Measurements from ENCODE around the gene EPHB2.

Gene EPHB2

DNA sequence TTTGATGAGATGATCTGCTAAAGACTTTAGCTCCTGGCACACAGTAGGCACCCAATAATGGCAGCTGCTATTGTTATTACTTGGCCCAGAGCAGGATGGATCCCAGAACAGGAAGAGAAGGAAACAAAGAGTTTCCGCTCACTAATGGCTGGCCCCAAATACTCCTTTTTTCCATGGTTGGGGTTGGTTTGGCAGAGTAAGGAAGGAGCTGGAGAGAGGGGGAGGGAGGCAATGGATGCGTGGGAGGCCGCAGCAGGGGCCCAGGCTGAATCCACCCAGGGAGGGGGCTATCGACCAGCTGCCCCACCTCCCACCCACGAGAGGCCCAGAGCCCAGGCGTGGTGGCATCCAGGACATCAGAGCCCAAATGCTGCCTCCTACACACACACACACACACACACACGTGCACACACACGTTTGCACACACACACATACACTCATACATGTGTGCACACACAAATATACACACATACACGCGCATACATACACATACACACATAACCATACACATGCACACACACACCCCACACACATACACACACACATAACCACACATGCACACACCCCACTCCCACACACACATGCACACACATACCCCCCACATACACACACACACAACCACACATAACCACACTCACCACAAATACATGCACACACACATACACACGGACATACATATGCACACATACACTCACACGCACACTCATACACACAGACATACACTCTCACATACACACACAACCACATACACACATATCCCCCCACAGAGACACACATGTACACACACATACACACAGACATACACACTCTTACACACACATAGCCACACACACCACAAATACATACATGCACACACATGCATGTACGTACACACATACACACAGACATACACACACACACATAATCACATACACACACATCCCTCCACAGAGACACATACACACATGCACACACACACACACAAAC, 32.4 kb upstream of the EPHB2 start:
- H3K4me3 Mint-ChIP-seq: no peak overlapping the region
- no peak for DNase-seq (ENCODE audit: low spot score)
- H3K9me3 Mint-ChIP-seq: no peaks in the 10 kb centered on the region
- H3K4me1 Mint-ChIP-seq (ENCODE audit: low read depth): no peaks in the 10 kb centered on the region
- H3K27ac Mint-ChIP-seq: no peak overlapping the region
- peaks cover 6% of the 10 kb centered on the region for H3K27me3 Mint-ChIP-seq (ENCODE audit: low read depth)
- no peaks in the 10 kb centered on the region for H3K36me3 Mint-ChIP-seq (ENCODE audit: low read depth)

DNA sequence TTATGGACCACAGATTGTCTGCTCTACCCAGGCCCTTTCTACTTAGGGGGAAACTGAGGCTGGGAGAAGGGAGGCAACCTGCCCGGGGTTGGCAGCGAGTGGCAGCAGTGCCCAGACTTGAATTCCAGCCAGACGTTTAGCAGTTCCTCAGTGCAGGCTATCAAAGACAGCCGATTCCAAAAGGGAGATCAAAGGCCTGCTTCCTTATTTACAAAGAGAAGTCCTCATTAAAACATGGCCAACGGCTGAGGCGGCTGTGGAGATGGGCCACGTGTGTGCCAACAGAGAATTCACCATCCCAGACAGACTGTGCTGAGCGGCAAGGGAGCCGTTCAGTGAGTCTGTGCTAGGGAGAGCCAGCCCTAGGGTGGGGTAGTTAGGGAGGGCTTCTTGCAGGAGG, 29.9 kb upstream of the EPHB2 start:
- H3K36me3 Mint-ChIP-seq (ENCODE audit: low read depth): no peaks in the 10 kb centered on the region
- H3K27ac Mint-ChIP-seq: no peak overlapping the region
- DNase-seq (ENCODE audit: low spot score): no peak
- no peaks in the 10 kb centered on the region for H3K4me1 Mint-ChIP-seq (ENCODE audit: low read depth)
- H3K4me3 Mint-ChIP-seq: no peak overlapping the region
- peaks cover 2% of the 10 kb centered on the region for H3K27me3 Mint-ChIP-seq (ENCODE audit: low read depth)
- H3K9me3 Mint-ChIP-seq: no peaks in the 10 kb centered on the region

DNA sequence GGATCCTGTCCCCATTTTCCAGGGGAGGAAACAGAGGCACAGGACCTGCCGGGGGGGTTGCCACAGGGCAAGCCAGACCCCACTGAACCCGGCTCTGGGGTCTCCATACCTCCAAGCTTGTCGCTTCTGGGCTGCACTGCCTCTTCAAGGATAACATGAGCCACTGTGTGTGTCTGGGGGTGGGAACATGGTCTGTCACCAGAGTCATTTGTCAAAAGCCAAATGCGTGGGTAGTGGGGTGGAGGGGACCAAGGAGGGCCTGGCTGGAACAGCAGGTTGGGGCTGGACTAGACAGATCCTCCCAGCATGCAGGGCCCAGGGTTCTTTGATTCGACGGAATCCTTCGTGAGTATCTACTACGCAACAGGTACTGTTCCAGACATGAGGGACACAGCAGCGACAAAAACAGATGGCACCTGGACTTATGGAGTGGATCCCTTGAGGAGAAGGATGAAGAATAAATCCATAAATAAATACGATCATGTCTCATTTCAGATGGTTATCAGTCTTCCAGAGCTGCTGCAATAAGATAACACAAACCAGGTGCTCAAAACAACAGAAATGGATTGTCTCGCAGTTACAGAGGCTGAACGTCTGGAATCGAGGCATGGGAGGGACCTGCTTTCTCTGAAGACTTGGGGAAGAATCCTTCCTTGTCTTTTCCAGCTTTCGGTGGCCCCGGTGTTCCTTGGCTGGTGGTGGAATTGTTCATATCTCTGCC, 28.9 kb upstream of the EPHB2 start:
- Mint-ChIP-seq H3K36me3 (ENCODE audit: low read depth) (no peaks in the 10 kb centered on the region), H3K4me3 (no peak overlapping the region), H3K27me3 (ENCODE audit: low read depth) (peaks cover 2% of the 10 kb centered on the region), H3K27ac (no peak overlapping the region), H3K4me1 (ENCODE audit: low read depth) (no peaks in the 10 kb centered on the region), H3K9me3 (no peaks in the 10 kb centered on the region)
- no peak for DNase-seq (ENCODE audit: low spot score)

DNA sequence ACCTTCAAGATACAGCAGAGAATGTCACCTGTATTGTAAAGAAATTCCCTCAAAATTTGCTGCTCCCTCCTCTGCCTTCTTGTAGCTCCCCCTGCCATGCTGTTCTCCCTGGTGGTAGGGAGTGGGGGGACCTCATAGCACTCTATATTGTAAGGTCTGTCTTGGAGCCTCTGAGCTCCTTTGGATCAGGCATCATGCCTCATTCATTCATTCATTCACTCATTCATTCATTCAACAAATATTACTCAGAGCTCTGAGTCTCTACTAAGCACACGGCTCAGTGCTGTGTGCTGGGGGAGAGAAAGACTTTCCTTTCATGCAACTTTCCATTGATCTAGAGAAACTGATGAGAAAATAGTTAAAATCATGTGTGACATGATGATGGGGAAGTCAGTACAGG, 27.1 kb upstream of the EPHB2 start:
- no peaks in the 10 kb centered on the region for H3K4me1 Mint-ChIP-seq (ENCODE audit: low read depth)
- H3K9me3 Mint-ChIP-seq: no peaks in the 10 kb centered on the region
- H3K27me3 Mint-ChIP-seq (ENCODE audit: low read depth): peaks cover 2% of the 10 kb centered on the region
- H3K27ac Mint-ChIP-seq: no peak overlapping the region
- no peak overlapping the region for H3K4me3 Mint-ChIP-seq
- no peak for DNase-seq (ENCODE audit: low spot score)
- no peaks in the 10 kb centered on the region for H3K36me3 Mint-ChIP-seq (ENCODE audit: low read depth)

DNA sequence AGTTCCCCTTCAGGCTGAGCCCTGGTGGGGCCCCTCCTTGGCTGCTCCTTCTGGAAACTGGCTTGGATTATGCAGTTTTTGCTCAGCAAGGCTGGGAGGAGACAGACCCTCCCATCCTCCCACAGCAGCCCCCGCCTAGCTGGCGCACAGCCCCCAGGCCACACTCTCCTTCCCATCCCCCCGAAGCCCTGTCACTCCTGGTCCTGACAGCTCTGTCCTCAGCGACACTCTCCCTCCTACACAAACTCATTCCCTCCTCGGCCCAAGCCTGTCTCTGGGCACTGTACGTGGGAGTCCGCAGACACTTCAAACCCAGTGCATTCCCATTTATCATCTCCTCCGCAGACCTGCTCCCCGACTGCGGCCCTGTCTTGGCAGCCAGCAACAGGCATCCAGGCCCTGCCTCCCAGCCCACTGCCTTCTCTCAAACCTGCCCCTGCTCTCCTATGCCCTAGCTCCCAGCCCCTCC, 25.0 kb upstream of the EPHB2 start:
- H3K9me3 Mint-ChIP-seq: no peaks in the 10 kb centered on the region
- H3K27me3 Mint-ChIP-seq (ENCODE audit: low read depth): peaks cover 2% of the 10 kb centered on the region
- no peaks in the 10 kb centered on the region for H3K4me1 Mint-ChIP-seq (ENCODE audit: low read depth)
- H3K36me3 Mint-ChIP-seq (ENCODE audit: low read depth): no peaks in the 10 kb centered on the region
- no peak for DNase-seq (ENCODE audit: low spot score)
- H3K27ac Mint-ChIP-seq: no peak overlapping the region
- no peak overlapping the region for H3K4me3 Mint-ChIP-seq

DNA sequence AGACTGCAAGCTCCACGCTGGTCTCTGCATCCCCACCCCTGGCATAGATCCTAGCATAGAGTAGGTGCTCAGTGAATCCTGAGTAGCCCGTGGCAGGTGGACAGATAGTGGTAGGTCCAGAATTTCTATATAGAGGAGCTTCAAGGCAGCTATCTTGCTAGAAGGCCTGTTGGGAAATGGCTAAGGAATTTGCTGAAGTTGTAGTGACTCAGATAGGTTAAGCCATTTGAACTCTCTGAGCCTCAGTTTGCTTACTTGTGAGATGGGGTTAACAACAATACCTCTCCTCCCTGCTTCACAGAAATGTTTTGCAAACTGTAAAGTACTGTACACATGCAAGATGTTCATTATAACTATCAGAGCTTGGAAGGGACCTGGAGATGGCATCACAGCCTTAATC, 23.4 kb upstream of the EPHB2 start:
- Mint-ChIP-seq H3K9me3 (no peaks in the 10 kb centered on the region), H3K4me1 (ENCODE audit: low read depth) (no peaks in the 10 kb centered on the region), H3K27ac (no peak overlapping the region), H3K27me3 (ENCODE audit: low read depth) (peaks cover 2% of the 10 kb centered on the region), H3K36me3 (ENCODE audit: low read depth) (no peaks in the 10 kb centered on the region), H3K4me3 (no peak overlapping the region)
- DNase-seq (ENCODE audit: low spot score): no peak

DNA sequence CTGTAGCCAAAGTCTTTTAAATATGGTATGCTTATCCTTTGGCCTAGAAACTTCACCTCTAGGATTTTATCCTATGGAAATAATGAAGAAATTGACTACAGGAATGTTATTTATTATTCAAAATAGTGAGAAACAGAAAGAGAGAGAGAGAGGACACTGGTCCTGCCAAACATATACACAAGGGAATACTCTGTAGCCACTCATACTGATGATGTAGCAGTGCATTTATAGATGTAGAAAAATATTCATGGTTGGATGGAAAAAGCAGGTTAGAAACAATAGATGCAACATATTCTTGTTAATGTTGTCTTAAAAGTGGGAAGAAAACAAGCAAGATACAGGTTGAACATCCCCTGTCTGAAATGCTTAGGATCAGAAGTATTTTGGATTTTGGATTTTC, 22.2 kb upstream of the EPHB2 start:
- no peak for DNase-seq (ENCODE audit: low spot score)
- Mint-ChIP-seq H3K36me3 (ENCODE audit: low read depth) (no peaks in the 10 kb centered on the region), H3K4me1 (ENCODE audit: low read depth) (no peaks in the 10 kb centered on the region), H3K9me3 (no peaks in the 10 kb centered on the region), H3K4me3 (no peak overlapping the region), H3K27me3 (ENCODE audit: low read depth) (peaks cover 2% of the 10 kb centered on the region), H3K27ac (no peak overlapping the region)

DNA sequence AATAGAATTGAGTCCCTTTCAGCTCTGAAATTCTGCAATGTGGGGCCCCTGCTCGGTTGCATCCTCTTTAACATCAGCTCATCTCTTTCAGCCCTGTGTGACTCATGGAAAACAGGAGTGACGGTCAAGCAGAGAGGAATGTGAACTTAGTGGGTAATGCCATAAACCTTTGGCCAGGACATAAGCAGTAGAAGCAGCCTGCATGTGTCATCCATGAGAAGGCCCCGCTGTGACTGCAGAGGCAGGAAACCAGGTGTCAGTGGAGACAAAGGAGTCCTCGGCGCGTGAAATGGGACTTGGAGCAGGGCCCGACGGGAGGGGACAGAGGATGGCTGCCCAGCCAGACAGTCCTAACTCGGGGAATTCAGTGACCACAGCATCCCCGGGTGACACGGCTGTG, 21.1 kb upstream of the EPHB2 start:
- Mint-ChIP-seq H3K27me3 (ENCODE audit: low read depth) (peaks cover 2% of the 10 kb centered on the region), H3K9me3 (no peaks in the 10 kb centered on the region), H3K4me3 (no peak overlapping the region), H3K27ac (no peak overlapping the region), H3K4me1 (ENCODE audit: low read depth) (no peaks in the 10 kb centered on the region), H3K36me3 (ENCODE audit: low read depth) (no peaks in the 10 kb centered on the region)
- DNase-seq (ENCODE audit: low spot score): no peak

DNA sequence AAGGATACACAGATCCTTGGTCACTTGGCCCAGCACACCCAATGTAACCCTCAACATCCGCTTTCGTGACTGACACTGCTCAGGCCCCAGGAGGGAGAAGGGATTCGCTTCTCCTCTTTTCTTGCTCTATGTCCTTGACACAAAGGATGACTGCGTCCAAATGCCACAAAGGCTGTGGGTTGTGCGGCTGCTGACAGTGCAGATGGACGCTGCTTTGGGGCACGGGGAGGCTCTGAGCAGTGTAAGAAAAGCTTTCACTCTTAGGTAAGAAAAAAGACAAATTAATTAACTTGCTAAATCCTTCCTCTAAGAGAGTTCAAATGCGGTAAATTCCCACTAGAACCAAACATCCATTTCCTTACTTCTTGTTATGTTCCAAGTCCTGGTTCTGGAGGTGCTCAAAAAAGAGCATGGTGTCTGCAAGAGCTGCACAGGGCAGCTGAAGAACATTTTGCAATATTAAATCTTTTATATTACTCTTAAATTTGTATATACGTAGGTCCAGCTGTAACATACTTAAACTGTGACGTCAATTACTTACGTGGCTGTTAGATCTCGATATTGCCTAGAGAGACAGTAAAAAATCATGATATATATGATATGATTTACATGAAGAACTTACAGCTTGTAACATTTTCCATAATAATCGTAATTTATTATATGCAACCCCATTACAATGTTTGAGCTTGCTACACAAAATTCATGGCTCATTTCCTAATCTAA, 19.4 kb upstream of the EPHB2 start:
- Mint-ChIP-seq H3K4me3 (no peak overlapping the region), H3K27me3 (ENCODE audit: low read depth) (no peaks in the 10 kb centered on the region), H3K27ac (no peak overlapping the region), H3K36me3 (ENCODE audit: low read depth) (no peaks in the 10 kb centered on the region), H3K9me3 (no peaks in the 10 kb centered on the region), H3K4me1 (ENCODE audit: low read depth) (no peaks in the 10 kb centered on the region)
- no peak for DNase-seq (ENCODE audit: low spot score)

DNA sequence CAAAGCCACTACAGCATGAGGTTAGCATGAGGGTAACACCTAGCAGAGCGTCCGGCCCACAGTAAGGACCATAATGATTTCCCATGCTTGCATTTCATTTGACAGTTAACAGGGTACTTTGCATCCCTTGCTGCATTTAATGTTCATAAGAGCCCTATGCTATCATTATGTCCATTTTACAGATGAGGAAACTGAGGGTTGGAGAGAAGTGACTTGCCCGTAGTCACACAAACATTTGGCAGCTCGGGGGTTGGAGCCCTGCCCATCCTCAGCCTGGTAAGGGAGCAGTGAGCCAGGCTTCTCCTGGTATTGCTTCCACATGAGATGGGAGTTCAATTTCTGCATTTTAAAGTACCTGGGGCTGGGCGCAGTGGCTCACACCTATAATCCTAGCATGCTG, 16.5 kb upstream of the EPHB2 start:
- Mint-ChIP-seq H3K4me1 (ENCODE audit: low read depth) (no peaks in the 10 kb centered on the region), H3K4me3 (no peak overlapping the region), H3K27me3 (ENCODE audit: low read depth) (no peaks in the 10 kb centered on the region), H3K36me3 (ENCODE audit: low read depth) (no peaks in the 10 kb centered on the region), H3K9me3 (no peaks in the 10 kb centered on the region), H3K27ac (no peak overlapping the region)
- no peak for DNase-seq (ENCODE audit: low spot score)

DNA sequence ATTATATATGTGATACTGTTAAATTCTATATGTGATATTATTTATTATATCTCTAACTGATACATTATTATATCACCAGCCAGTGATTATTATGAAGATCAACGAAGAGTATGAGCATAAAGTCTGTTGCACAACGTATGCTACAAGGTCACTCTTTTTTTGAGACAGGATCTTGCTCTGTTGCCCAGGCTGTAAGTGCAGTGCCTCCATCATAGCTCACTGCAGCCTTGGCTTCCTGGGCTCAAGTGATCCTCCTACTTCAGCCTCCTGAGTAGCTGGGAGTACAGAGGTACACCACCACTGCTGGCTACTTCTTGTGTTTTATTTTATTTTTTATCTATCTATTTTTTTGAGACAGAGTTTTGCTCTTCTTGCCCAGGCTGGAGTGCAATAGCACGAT, 14.0 kb upstream of the EPHB2 start:
- Mint-ChIP-seq H3K27ac (no peak overlapping the region), H3K36me3 (ENCODE audit: low read depth) (no peaks in the 10 kb centered on the region), H3K9me3 (no peaks in the 10 kb centered on the region), H3K4me3 (no peak overlapping the region), H3K4me1 (ENCODE audit: low read depth) (no peaks in the 10 kb centered on the region), H3K27me3 (ENCODE audit: low read depth) (no peaks in the 10 kb centered on the region)
- no peak for DNase-seq (ENCODE audit: low spot score)

DNA sequence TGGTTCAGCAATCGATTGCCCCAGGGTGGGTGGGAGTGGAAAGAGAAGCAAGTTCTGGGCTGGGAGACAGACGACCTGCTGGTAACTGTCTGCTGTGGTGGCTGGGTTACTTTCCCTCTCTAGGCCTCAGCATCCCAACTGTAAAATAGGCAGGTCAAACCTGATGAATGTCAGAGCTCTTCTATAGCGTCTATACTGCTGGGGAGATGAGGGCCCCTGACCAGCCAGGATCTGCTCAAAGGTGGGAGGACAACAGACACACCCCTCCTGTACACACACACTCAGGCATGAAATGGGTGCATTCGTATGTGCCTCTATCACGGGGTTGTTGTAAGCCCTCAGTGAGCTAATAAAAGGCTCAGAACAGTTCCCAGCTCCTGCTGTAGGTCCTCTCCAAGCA, 12.7 kb upstream of the EPHB2 start:
- Mint-ChIP-seq H3K9me3 (no peaks in the 10 kb centered on the region), H3K4me3 (no peak overlapping the region), H3K27me3 (ENCODE audit: low read depth) (peaks cover 3% of the 10 kb centered on the region), H3K36me3 (ENCODE audit: low read depth) (no peaks in the 10 kb centered on the region), H3K4me1 (ENCODE audit: low read depth) (no peaks in the 10 kb centered on the region), H3K27ac (no peak overlapping the region)
- no peak for DNase-seq (ENCODE audit: low spot score)

DNA sequence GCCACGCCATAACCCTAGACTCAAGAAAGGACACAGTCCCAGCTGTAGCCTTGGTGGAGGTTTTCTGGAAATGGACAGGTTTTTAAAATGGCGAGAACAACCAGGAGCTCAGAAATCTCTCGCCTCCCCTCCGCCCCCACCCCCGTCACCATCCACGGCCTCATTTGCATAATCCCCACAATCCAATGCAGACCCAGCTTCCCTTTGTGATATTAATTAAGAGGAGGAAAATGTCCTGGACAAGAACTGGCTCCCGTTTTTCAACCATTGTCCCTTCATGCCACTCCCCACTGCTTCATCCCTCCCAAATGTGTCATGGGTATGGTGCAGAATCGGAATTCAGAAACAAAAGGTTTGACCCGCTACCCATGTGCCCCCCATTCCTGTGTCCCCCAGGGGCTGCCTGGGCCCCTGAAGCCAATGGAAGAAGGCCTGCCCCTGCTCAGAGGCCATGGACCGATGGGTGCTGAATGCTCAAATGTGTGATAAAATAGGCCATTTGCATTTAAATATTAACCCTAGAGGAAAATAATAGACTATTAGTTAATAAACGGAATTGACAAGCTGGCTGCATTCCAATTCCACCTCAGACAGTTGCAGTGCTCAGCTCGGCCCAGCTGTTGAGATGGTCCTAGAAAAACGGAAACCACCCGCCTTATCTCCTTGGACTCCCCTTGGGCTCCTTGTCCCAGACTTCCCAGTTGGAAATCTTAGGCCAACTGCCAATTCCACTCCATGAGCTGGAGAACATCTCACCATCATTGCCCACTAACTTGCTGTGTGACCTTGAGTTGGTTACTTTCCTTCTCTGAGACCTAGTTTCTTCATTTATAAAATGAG, 10.7 kb upstream of the EPHB2 start:
- Mint-ChIP-seq H3K27me3 (ENCODE audit: low read depth) (peaks cover 5% of the 10 kb centered on the region), H3K36me3 (ENCODE audit: low read depth) (no peaks in the 10 kb centered on the region), H3K9me3 (no peaks in the 10 kb centered on the region), H3K27ac (no peak overlapping the region), H3K4me3 (no peak overlapping the region), H3K4me1 (ENCODE audit: low read depth) (no peaks in the 10 kb centered on the region)
- no peak for DNase-seq (ENCODE audit: low spot score)

All from T-helper 2 cell treated with Interferon-gamma antibody and Interleukin-4, amounts not matched to agents 5 μg/mL and 100 μg/mL, for 36 hours (primary cell).